ENCODE results near the gene NSL1. TPM values are rescaled to one million over a fixed set of nuclear protein-coding genes. Genes with fewer than 3 reads are reported as not detected.

Gene NSL1
- total RNA-seq, 1 donor from 2014 or later = 42.1 TPM

GRCh38 chr1:212754193-212754592 is 37.4 kb downstream of the NSL1 start:
- Mint-ChIP-seq H3K4me3 (no peak overlapping the region), H3K4me1 (ENCODE audit: unreplicated experiment) (peaks cover 5% of the 10 kb centered on the region), H3K27ac (no peak overlapping the region), H3K27me3 (no peaks in the 10 kb centered on the region), H3K9me3 (no peaks in the 10 kb centered on the region), H3K36me3 (peaks cover 7% of the 10 kb centered on the region)
- TF ChIP-seq CTCF (conservative IDR thresholded peaks at IDR 0.05) = no peak
- no peak for DNase-seq (ENCODE audit: extremely low spot score, unreplicated experiment)

DNA sequence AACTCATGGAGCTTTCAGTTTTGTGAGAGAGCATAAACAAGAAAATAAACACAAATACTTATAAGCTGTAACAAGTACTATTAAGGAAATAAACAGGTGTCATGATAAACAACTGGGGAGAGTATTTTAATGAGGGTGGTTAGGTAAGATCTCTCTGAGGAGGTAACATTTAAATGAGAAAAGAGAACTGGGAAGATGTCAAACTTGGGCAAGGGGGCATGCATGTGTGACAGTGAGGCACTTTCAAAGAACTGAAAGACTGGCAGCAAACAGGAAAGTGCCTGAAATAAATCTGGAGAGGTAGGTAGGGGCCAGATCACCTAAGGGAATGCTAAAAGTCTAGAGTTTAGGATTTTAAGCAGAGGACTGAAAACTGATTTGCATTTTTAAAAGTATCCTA is 37.8 kb downstream of the NSL1 start:
- no peak for DNase-seq (ENCODE audit: extremely low spot score, unreplicated experiment)
- Mint-ChIP-seq H3K27ac (no peak overlapping the region), H3K9me3 (no peaks in the 10 kb centered on the region), H3K27me3 (no peaks in the 10 kb centered on the region), H3K36me3 (peaks cover 4% of the 10 kb centered on the region), H3K4me3 (no peak overlapping the region), H3K4me1 (ENCODE audit: unreplicated experiment) (peaks cover 5% of the 10 kb centered on the region)
- no peak for TF ChIP-seq CTCF (conservative IDR thresholded peaks at IDR 0.05)

GRCh38 chr1:212752934-212753497 is 38.6 kb downstream of the NSL1 start:
- H3K36me3 Mint-ChIP-seq = peaks cover 4% of the 10 kb centered on the region
- DNase-seq (ENCODE audit: extremely low spot score, unreplicated experiment) = no peak
- H3K4me3 Mint-ChIP-seq = no peak overlapping the region
- no peaks in the 10 kb centered on the region for H3K27me3 Mint-ChIP-seq
- no peak overlapping the region for H3K27ac Mint-ChIP-seq
- H3K9me3 Mint-ChIP-seq = no peaks in the 10 kb centered on the region
- peaks cover 5% of the 10 kb centered on the region for H3K4me1 Mint-ChIP-seq (ENCODE audit: unreplicated experiment)
- TF ChIP-seq CTCF (conservative IDR thresholded peaks at IDR 0.05) = no peak

- H3K27ac Mint-ChIP-seq = no peak overlapping the region
- no peak overlapping the region for H3K4me3 Mint-ChIP-seq
- no peak for TF ChIP-seq CTCF (conservative IDR thresholded peaks at IDR 0.05)
- DNase-seq (ENCODE audit: extremely low spot score, unreplicated experiment) = no peak
- H3K36me3 Mint-ChIP-seq = peaks cover 4% of the 10 kb centered on the region
- H3K27me3 Mint-ChIP-seq = no peaks in the 10 kb centered on the region
- no peaks in the 10 kb centered on the region for H3K9me3 Mint-ChIP-seq
- H3K4me1 Mint-ChIP-seq (ENCODE audit: unreplicated experiment) = peaks cover 5% of the 10 kb centered on the region
Measured at GRCh38 chr1:212752252-212752933, 39.2 kb downstream of the NSL1 start.

DNA sequence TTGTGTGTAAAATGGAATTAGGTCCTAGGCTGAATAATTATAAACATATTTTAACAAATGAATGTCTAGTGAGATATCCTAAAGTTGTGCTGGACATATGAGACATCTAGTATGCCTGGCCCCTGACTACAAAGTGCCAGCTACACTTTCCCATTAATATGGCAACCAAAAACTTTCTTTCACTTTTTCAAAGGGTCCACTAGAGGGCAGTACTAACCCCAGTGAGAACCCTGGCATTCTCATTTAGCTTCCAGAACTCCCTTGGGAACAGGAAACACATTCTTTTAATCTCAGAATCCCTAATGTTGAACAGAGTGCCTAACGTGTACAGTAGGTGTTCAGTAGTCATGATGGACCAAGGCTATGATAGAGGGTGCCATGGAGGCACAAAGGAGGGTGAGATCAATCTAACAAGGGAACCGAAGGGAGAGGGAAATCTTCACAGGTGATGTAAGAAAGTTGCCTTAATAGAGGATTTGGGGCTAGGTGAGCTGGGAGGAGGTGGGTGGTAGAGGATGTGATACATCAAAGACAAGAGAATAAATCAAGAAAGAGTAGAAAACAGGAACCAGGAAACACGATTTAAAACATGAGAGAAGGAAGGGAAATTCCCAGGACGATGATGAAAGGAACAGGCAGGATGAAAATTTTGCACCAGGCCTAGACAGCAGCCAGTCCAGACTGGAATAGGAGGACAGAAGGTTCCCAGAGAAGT is 41.6 kb downstream of the NSL1 start:
- TF ChIP-seq CTCF (conservative IDR thresholded peaks at IDR 0.05) = peak; percentile 90
- no peaks in the 10 kb centered on the region for H3K27me3 Mint-ChIP-seq
- H3K4me1 Mint-ChIP-seq (ENCODE audit: unreplicated experiment) = peaks cover 5% of the 10 kb centered on the region
- H3K4me3 Mint-ChIP-seq = no peak overlapping the region
- peaks cover 16% of the 10 kb centered on the region for H3K36me3 Mint-ChIP-seq
- peak overlapping the region; percentile 70 for H3K27ac Mint-ChIP-seq
- DNase-seq (ENCODE audit: extremely low spot score, unreplicated experiment) = no peak
- no peaks in the 10 kb centered on the region for H3K9me3 Mint-ChIP-seq
